IMR-90 (cell line): ENCODE results near the gene MEGF9. TPM values are rescaled to one million over a fixed set of nuclear protein-coding genes. Genes with fewer than 3 reads are reported as not detected.

Experiments used
- ATAC-seq: fragments of 200-7000 bp; cut with Tn5 transposase; 2 replicates; pipeline ENCODE4 v1.9.1; 2020; ENCODE audit warnings: low read depth, mild to moderate bottlenecking, moderate library complexity
- BruUV-seq: library from RNA; stranded (reverse); fragments of 400-500 nt; replicated peaks from 2 replicates; lab custom pipeline; 2021; lab: Mats Ljungman, UMichigan
- CTCF ChIA-PET: fragments of 300-600 bp; formaldehyde crosslinking; extraction: SDS; loops from one replicate; lab custom pipeline; 2021; ENCODE audit warnings: antibody characterized with exemption; lab: Yijun Ruan, JAX
- POLR2A ChIA-PET: fragments of 300-600 bp; sonication (Branson Sonifier 250); formaldehyde crosslinking; loops from one replicate; lab custom pipeline; 2022; ENCODE audit warnings: antibody characterized with exemption; ENCODE audit not compliant: unreplicated experiment; lab: Charles Lee
- DNase-seq: peaks from one replicate; pipeline ENCODE4 v3.0.0; 2013
- H2AFZ ChIP-seq: replicated peaks from 2 replicates; pipeline ENCODE3; 2013; ENCODE audit warnings: low read length, mild to moderate bottlenecking; ENCODE audit not compliant: poor library complexity
- H2AK5ac ChIP-seq: 2 replicates; pipeline ENCODE4 v1.6.1; 2013; ENCODE audit warnings: low read depth, low read length, inconsistent platforms
- H2AK9ac ChIP-seq: replicated peaks from 2 replicates; pipeline ENCODE3; 2013; ENCODE audit warnings: mild to moderate bottlenecking, low read depth, low read length, moderate library complexity; ENCODE audit not compliant: poor library complexity
- H2BK120ac ChIP-seq: 2 replicates; pipeline ENCODE4 v1.6.1; 2013; ENCODE audit warnings: low read depth, low read length, inconsistent platforms
- H2BK15ac ChIP-seq: 3 replicates; pipeline ENCODE4 v1.6.1; 2013; ENCODE audit warnings: low read depth, low read length, inconsistent platforms
- H2BK20ac ChIP-seq: 2 replicates; pipeline ENCODE4 v1.6.1; 2013; ENCODE audit warnings: low read depth, mild to moderate bottlenecking, inconsistent platforms, low read length, moderate library complexity
- H2BK5ac ChIP-seq: 2 replicates; pipeline ENCODE4 v1.6.1; 2013; ENCODE audit warnings: mild to moderate bottlenecking, low read depth, low read length, inconsistent platforms; ENCODE audit not compliant: poor library complexity, severe bottlenecking
- H3K14ac ChIP-seq: replicated peaks from 2 replicates; pipeline ENCODE4 v1.6.1; 2013; ENCODE audit warnings: low read depth, low read length, inconsistent platforms
- H3K18ac ChIP-seq: 2 replicates; pipeline ENCODE4 v1.6.1; 2013; ENCODE audit warnings: low read depth, low read length, control low read depth
- H3K23ac ChIP-seq: 2 replicates; pipeline ENCODE4 v1.6.1; 2013; ENCODE audit warnings: low read depth, low read length, inconsistent platforms
- H3K27ac ChIP-seq: 2 replicates; pipeline ENCODE4 v1.5.1; 2013; ENCODE audit warnings: mild to moderate bottlenecking, control low read depth, low read length; ENCODE audit not compliant: insufficient read depth
- H3K27me3 ChIP-seq: 2 replicates; pipeline ENCODE4 v1.6.1; 2013; ENCODE audit warnings: low read length; ENCODE audit not compliant: control insufficient read depth, insufficient read depth
- H3K36me3 ChIP-seq: 2 replicates; pipeline ENCODE4 v1.6.1; 2013; ENCODE audit warnings: low read length, mixed read lengths; ENCODE audit not compliant: control insufficient read depth, insufficient read depth
- H3K4ac ChIP-seq: 2 replicates; pipeline ENCODE4 v1.6.1; 2013; ENCODE audit warnings: low read depth, low read length, inconsistent platforms
- H3K4me1 ChIP-seq: 2 replicates; pipeline ENCODE4 v1.6.1; 2013; ENCODE audit warnings: low read length, mixed read lengths; ENCODE audit not compliant: control insufficient read depth, insufficient read depth
- H3K4me2 ChIP-seq: 2 replicates; pipeline ENCODE4 v1.6.1; 2013; ENCODE audit warnings: low read depth, mild to moderate bottlenecking, control low read depth, low read length, moderate library complexity
- H3K4me3 ChIP-seq: 2 replicates; pipeline ENCODE4 v1.5.1; 2013; ENCODE audit warnings: low read depth, mild to moderate bottlenecking, control low read depth, low read length, moderate library complexity; ENCODE audit not compliant: insufficient read depth
- H3K56ac ChIP-seq: 2 replicates; pipeline ENCODE4 v1.6.1; 2013; ENCODE audit warnings: low read length, inconsistent platforms; ENCODE audit not compliant: insufficient read depth; ENCODE audit errors: extremely low read depth
- H3K79me1 ChIP-seq, 2 experiments: 2 replicates each; pipeline ENCODE4 v1.6.1; 2013; ENCODE audit warnings: low read length in 2 of 2, inconsistent platforms in 1 of 2, low read depth in 1 of 2
- H3K9ac ChIP-seq: 2 replicates; pipeline ENCODE4 v1.6.1; 2013; ENCODE audit warnings: low read depth, low read length, control low read depth
- H3K9me1 ChIP-seq: 2 replicates; pipeline ENCODE4 v1.6.1; 2013; ENCODE audit warnings: low read length, inconsistent platforms; ENCODE audit not compliant: insufficient read depth
- H3K9me3 ChIP-seq: 2 replicates; pipeline ENCODE4 v1.6.1; 2013; ENCODE audit warnings: low read length; ENCODE audit not compliant: control insufficient read depth, insufficient read depth
- H4K20me1 ChIP-seq: 2 replicates; pipeline ENCODE4 v1.6.1; 2013; ENCODE audit warnings: low read length, inconsistent platforms; ENCODE audit not compliant: insufficient read depth
- H4K5ac ChIP-seq: 2 replicates; pipeline ENCODE4 v1.6.1; 2013; ENCODE audit warnings: mild to moderate bottlenecking, low read depth, low read length, control low read depth
- H4K8ac ChIP-seq, 2 experiments: 2 replicates each; pipeline ENCODE4 v1.6.1; 2013; ENCODE audit warnings: low read depth in 2 of 2, low read length in 2 of 2, control low read depth in 1 of 2, inconsistent platforms in 1 of 2
- H4K91ac ChIP-seq: 2 replicates; pipeline ENCODE4 v1.6.1; 2013; ENCODE audit warnings: low read depth, low read length, inconsistent platforms; ENCODE audit not compliant: insufficient read depth
- MAZ ChIP-seq: IDR thresholded peaks from 2 replicates; pipeline ENCODE4 v1.6.1; 2012; ENCODE audit warnings: low read depth, mild to moderate bottlenecking, low read length, improper control_type of control experiment, moderate library complexity, borderline replicate concordance
- NFE2L2 ChIP-seq: fragments of 150-350 bp; IDR thresholded peaks from 2 replicates; pipeline ENCODE4 v1.6.1; 2016; ENCODE audit warnings: low read depth, mild to moderate bottlenecking, low read length
- dilution Hi-C: fragments of 300-500 bp; cut with HindIII; formaldehyde crosslinking; loops from one replicate; pipeline ENCODE4 v1.14.3; 2018; ENCODE audit warnings: low sequenced_read_pairs; ENCODE audit not compliant: unreplicated experiment
- in situ Hi-C: fragments of 300-500 bp; cut with MboI; formaldehyde crosslinking; loops from 3 replicates; pipeline ENCODE4 v1.14.3; 2019; ENCODE audit warnings: low sequenced_read_pairs, inconsistent platforms, mixed read lengths
- intact Hi-C: fragments of 100-400 bp; cut with micrococcal nuclease; formaldehyde crosslinking; loops from 2 replicates; pipeline ENCODE4 v1.10.0; 2022
- polyA plus RNA-seq, 3 experiments: library from polyadenylated mRNA; depleted of rRNA; stranded (reverse); fragments of >200 nt; gene quantifications; 2 replicates each; pipeline ENCODE4 v1.2.3, GENCODE V29; 2012; ENCODE audit warnings: low replicate concordance in 1 of 3
- total RNA-seq: library from RNA; depleted of rRNA; stranded (reverse); fragments of >200 nt; gene quantifications from 2 replicates; pipeline ENCODE4 v1.2.3, GENCODE V29; 2012

Gene MEGF9
- total and polyA plus RNA-seq, 2 of the 4 experiments (the other 2 are of a cell fraction) = 3.4 TPM

- no peak for ATAC-seq
- peaks cover 0 to 3% of the 10 kb centered on the region in 2 experiments; a peak in 1 of 4 replicates for H3K79me1 ChIP-seq
Observed at GRCh38 chr9:120663950-120664349, 50.3 kb downstream of the MEGF9 start.

More at GRCh38 chr9:120663950-120664349, 50.3 kb downstream of the MEGF9 start:
- no peak overlapping the region for H2BK5ac ChIP-seq
- peaks cover 3% of the 10 kb centered on the region; the same call in 1 of the 2 replicates for H3K9me1 ChIP-seq
- H2AFZ ChIP-seq = no peak overlapping the region
- no peak overlapping the region for H4K8ac ChIP-seq
- H2AK9ac ChIP-seq = no peak overlapping the region
- no peak overlapping the region for H3K4me2 ChIP-seq
- in situ Hi-C loops (no loop called here), intact Hi-C loops (no loop called here), dilution Hi-C loops (no loop called here)
- no peak overlapping the region for H3K27ac ChIP-seq
- DNase-seq = no peak
- H3K9me3 ChIP-seq = no peaks in the 10 kb centered on the region
- H4K5ac ChIP-seq = no peak overlapping the region
- no peaks in the 10 kb centered on the region for H4K20me1 ChIP-seq
- H4K91ac ChIP-seq = no peak overlapping the region
- CTCF ChIA-PET = no interaction called here
- no peaks in the 10 kb centered on the region for H3K27me3 ChIP-seq
- no peak overlapping the region for H2AK5ac ChIP-seq
- H3K9ac ChIP-seq = no peak overlapping the region
- no peak overlapping the region for H3K4ac ChIP-seq
- POLR2A ChIA-PET = no interaction called here
- H3K18ac ChIP-seq = no peak overlapping the region
- H2BK20ac ChIP-seq = no peak overlapping the region
- no peaks in the 10 kb centered on the region; the same call in 1 of the 2 replicates for H3K4me1 ChIP-seq
- H2BK15ac ChIP-seq = no peak overlapping the region
- H3K36me3 ChIP-seq = no peaks in the 10 kb centered on the region
- H3K23ac ChIP-seq = no peak overlapping the region
- no peak overlapping the region for H2BK120ac ChIP-seq
- no peak overlapping the region for H3K4me3 ChIP-seq
- no peak for TF ChIP-seq NFE2L2
- no peak for TF ChIP-seq MAZ
- no peak overlapping the region for H3K56ac ChIP-seq
- no TSS peak for BruUV-seq
- H3K14ac ChIP-seq = no peak overlapping the region
